Ammon's horn (tissue), 1 donor: ENCODE measurements around the gene NPPA.
A peak's percentile ranks its signal among the peaks of the same experiment; 100 is the strongest.
"Not testable (repeated sequence)": the region's sequence is repeated elsewhere in the genome, so short reads cannot be mapped to it uniquely, and the experiment has no call there.

Source experiments
- DNase-seq: peaks from one replicate; pipeline ENCODE4 v3.0.0-alpha.2; 2016; ENCODE audit warnings: low spot score

The NPPA gene

DNA sequence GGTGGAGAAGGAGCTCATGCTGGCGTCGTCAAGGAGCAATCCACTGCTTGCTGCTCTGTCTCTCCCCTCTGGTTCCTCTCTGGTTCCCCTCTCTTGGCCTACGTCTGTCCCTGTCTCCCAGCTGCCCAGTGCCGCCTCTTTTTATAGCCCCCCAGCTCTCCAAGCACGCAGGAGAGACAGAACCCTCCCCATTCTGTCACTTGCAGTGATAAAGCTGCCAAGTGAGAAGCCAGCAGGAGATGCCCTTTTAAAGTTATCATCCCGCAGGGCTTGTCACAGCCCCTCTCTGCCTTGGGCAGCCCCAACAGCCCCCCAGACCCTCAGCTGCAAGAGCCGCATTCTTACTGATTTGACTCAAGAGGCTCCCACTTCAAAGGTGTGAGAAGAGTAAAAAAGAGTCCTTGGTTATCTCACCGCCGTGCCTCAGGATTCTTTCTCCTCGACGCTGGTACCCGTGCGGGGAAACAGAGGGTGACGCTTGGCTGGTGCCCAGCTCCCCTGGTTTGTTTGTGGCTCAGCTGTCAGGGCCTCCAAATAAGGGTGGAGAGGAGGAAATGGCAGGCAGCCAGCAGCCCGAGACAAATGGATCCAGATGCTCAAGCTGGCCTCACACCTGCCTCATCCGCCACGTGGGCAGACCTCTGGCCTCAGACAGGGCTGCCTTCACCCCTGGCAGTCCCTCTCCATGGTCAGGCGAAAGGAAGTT lies at the start of gene NPPA:
Gene NPPA (minus strand): TSS at position 117 of the 706 bp plus-strand sequence. CDS start 99 bp downstream, at position 18.
- peak; percentile 15 for DNase-seq

DNA sequence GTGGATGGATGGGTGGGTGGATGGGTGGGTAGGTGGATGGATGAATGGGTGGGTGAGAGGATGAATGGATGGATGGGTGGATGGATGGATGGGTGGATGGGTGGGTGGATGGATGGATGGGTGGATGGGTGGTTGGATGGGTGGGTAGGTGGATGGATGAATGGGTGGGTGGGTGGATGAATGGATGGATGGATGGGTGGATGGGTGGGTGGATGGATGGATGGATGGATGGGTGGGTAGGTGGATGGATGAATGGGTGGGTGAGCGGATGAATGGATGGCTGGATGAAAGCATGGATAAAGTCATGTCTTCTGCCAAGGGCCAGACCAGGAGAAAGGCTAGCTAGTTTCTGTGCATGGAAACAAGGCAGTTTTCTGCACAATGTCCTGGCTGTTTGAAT lies 46.9 kb upstream of the NPPA start:
- DNase-seq, result not testable (repeated sequence)

DNA sequence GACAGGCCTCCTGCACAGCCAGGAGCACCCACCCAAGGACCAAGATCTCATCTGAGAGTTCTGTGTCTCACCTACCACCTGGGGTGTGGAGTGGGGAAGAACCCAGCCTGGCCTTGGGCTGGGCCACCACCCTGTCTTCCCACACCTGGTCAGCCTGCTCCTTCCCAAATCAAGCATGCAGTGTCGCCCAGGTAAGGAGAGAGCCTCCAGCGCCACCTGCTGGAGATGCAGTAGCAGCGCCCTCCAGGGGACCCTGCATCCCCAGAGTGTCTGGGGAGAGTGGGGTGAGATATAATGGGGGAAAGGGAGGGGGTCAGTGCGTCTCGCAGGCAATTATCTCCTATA lies 46.3 kb upstream of the NPPA start:
- DNase-seq, result peak; percentile 65

DNA sequence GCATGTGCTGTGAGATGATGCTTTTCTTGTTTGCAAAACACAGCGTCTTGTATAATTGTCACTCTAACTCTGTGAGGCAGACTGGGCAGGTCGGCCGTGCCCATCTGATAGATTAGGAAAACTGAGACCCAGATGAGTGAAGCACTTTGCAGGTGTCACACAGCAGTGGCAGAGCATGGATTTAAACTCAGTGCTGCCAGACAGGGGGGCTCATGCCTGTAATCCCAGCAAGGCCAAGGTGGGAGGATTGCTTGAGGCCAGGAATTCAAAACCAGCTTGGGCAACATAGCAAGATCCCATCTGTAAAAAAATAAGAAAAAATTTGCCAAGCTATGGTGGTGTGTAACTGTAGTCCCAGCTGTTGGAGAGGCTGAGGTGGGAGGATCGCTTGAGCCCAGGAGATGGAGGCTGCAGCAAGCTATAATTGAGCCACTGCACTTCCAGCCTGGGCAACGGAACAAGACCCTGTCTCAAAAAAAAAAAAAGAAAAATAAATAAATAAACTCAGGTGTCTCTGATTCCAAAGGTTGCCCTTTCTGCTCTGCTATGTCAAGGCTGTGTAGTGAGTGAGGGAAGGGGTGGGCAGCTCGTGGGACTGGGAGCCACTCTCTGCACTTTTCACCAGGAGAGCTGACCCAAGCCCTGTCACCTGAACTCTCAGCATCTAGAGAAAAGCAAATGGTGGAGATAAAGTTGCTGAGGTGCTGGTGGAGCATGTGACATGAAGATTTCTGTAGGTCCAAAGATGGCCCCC lies 44.0 kb upstream of the NPPA start:
- no peak for DNase-seq

DNA sequence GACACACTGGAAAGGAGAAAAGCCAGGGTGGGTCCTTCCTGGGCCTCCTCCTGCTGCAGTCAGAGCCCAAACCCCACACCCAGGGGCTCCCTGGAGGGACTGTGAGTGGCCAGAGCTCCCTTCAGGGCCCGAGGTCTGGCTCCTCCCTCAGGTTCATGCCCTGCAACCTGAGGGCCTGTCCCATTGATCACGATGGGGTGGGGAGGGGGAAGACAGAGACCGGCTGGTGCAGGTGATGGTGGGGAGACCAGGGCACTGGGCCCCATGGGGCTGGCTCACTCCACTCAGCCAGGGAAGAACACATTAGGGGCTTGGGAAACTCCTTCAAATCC lies 41.3 kb upstream of the NPPA start:
- DNase-seq, result no peak

DNA sequence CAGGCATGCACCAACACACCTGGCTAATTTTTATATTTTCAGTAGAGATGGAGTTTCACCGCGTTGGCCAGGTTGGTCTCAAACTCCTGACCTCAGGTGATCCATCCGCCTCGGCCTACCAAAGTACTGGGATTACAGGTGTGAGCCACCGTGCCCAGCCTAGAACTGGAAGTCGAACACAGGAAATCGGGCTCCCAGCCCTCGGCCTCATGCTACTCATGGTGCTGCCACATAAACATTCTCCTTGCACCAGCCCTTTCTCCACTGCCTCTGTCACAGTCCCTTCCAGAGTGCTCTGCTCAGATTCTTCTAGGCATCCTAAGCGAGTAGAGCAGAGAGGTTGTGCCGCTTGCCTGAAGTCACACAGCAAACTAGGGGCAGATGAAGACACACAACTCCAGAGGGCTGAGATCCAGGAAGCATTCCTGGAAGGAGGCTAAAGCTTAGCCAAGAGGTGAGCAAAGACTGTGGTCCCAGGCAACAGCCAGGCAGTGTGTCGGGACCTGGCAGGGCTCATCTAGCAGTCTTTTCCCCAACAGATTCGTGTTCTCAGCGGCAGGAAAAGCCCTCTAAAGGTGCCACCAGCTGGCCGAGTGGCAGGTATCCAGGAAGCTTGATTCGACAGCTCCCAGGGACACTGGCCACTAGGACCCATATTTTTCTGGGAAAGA lies 40.8 kb upstream of the NPPA start:
- no peak for DNase-seq

DNA sequence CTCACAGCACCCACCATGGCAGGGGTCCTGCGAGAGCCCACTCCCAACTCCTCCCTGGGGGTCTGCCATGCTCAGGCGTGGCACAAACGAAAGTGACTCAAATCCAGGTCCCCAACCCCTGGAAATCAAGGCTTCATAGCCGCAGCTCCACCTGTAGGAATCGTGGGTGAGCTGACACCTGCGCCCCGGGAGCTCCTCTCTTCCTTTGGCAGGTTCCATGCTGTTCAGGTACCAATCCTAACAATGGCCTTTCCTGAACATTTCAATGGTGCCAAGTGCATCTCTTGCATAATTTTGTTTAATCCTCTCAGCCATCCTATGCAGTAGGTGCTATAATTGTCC lies 40.1 kb upstream of the NPPA start:
- DNase-seq, result no peak

DNA sequence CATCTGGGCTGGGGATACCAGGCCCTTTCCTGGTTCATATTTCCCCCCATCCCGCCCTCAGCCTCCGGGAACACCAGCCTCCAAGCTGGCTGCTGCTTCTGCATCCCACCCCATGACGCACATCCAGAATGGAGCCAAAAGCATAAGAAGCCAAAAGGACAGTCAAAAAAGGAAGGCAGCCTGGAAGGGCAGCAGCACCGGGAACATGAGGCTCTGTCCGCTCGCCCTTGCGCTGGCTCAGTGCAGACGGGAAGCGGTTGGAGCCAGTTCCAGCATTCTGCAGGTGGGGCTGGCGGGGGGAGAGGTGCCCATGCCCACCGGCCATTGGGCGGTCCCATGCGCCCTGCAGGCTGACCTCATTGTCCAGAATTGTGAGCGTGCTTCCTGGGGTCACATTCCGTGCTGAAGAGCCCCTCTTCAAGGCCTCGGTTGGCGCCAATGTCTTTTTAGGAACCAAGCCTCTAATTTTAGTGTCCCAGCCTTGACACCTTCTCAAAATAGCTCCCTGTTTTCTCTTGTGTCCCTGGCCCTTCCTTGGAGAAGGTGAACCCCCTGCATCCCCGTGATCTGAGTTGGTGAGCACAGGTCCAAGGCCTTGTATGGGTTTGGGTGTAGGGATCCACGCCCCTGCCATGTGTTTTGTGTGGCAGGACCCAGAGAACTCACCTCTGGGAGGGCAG lies 39.5 kb upstream of the NPPA start:
- no peak for DNase-seq

DNA sequence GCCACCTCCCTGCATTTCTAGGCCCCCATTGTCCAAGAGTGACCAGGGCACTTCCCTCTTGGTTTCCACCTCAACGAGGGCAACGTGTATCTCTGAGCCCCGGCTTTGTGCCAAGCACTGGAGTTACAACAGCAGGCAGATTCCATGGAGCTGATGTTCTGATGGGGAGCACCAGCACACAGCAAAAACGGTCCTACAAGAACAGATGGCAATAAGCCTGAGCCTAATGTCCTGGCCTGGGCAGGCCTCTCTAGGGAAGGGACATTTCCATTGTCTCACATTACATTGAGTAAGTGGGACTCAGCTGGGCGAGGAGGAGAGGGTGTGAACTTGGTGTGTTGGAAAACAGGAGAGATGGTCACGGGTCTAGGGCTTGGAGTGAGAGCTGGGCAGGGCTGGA lies 38.3 kb upstream of the NPPA start:
- no peak for DNase-seq

DNA sequence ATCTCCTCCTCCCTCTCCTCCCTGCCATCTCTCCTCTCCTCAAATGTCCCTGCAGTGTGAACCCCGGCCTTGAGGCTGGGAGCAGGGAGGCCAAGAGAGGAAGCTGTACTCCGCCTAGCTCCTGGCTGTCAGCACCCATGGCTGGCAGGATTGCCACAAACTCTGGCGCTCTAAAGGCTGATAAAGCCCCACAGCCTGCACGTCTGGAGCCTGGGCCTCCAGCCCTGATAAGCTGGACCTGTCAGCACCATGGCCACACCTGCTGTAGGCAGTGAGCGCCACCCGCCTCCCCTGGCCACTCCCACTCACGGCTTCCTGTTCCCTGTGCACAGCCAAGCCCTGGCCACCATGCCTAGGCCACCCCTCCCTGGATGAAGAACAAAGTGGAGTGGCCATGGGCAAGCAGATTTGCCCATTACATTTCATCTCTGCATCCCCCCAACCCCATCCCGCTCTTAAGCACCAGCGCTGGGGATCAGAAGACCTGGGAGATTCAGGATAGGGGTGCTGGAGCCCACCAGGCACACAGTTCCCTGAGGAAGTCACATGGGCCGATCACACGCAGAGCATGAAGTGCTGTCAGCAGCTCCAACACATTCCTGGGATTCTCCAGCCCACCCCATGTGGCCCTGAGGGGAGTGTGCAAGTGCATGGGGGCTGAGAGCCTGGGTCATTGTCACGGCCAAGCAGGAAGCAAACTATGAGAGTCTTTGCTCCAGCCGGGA lies 35.4 kb upstream of the NPPA start:
- DNase-seq, result no peak

DNA sequence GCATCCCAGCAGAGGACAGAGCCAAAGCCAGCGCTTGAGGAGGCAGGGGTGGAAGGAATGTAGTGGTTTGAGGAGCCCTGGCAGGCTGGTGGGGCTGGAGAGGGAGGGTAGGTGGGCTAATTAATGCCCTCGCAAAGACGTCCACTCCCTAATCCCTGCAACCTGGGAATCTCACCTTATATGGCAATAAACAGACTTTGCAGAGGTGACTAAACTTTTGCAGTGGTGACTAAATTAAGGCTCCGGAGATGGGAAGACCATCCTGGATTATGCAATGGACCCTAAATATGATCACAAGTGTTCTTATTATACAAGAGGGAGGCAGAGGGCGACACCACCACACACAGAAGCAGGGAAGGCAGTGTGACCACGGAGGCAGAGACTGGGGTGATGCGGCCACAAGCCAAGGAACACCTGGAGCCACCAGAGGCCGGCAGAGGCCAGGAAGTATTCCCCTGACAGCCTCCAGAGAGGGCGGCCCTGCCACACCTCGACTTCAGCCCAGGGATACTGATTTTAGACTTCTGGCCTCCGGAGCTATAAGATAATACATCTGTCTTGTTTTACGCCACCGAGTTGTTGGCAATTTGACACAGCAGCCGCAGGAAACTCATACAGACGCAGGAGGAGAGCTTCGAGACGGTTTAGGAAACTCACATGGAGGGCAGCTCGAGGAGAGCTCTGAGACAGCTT lies 34.3 kb upstream of the NPPA start:
- DNase-seq, result no peak

DNA sequence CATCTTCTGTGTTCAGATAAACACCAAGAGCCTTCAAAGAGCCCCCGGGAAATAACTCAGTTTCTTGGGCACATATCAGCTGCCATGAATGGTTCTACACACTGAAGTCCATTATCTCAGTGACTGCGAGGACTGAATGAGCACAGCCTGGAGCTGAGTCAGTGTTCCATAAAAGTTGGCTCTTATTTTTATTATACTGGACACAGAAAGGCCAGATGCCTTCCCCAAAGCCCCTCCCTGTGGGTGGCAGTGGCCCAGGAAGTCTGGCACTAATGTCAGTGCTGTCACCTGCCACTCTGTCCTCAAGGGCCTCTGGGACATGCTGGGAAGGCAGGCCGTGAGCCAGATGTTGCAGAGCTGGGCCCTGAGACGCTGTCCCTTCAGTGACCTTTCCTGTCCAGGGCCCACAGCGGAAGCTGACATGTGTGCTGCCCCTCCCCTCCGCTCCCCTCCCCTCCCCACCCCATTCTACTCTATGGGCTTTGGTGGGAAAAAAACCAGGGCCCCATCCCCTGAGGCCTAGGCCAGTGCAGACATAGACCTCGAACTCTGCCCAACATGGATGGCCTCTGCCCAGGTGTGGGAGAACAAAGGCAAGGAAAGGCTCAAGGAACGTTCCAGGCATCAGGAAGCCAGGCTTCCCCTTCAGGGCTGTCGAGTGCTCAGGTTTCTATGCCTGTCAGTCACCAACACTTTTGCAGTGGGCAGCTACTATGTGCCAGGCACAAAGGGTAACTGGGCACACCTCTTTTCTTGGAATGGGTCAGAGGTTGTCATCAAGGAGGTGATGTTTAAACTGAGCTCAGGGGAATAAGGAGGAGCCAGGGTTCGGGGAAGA lies 33.5 kb upstream of the NPPA start:
- peak; percentile 22 for DNase-seq

DNA sequence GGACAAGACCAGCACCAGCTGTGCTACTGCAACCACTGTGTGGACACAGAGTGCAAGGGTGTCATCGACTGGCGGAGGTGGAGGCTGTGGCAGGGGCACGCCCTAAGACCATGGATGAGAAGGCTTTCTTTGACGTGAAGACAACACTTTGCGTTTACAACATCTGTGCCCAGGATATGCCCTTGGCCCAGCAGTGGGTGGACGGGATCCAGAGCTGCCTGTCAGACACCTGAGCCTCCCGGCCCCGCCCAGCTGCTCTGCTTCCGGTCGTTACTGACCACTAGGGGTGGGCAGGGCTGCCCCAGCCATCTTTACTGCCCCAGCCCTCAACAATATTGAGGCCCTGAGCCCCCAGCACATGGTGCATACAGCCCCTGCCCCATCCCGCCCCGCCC lies 32.6 kb upstream of the NPPA start:
- no peak for DNase-seq

DNA sequence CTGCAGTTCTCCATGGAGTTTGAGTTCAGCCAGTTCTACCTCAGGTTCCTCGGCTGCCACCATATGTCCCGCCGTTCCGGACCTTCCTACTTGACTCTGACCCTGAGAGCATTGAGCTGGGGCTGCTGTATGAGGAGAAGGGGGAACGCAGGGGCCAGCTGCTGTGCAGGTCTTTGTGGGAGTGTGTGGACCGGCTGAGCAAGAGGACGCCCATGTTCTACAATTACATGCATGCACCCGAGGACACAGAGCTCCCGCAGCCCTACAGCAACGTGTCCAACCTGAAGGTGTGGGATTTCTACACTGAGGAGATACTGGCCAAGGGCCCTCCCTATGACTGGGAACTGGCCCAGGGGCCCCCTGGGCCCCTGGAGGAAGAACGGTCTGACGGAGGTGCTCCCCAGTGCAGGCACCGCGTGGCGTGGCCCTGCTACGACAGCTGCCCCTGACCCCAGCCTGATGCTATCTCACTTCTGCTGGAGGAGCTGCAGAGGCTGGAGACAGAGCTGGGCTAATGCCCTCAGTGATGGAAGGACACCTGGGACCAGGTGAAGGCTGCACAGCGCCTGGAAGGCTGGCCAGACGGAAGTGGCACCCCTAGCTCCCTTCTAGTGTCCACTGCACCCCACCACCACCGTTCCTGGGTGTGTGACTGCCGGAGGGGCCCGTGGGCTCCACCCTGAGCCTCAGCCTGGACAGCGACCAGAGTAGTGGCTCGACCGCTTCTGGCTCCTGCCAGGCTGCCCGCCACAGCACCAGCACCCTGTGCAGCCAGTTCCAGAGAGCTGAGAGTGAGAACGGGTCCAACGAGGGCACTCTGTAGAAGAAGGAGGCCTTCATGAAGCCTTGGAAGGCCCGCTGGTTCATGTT lies 32.0 kb upstream of the NPPA start:
- DNase-seq, result no peak

DNA sequence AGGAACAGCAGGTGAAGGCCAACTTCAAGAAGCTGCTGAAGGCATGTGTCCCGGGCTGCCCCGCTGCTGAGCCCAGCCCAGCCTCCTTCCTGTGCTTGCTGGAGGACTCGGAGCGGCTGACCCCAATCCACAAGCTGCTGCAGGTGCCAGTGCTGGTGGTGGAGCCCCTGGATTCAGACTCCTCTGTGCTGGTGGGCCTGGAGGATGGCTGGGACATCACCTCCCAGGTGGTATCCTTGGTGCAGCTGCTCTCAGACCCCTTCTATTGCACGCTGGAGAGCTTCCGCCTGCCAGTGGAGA lies 31.3 kb upstream of the NPPA start:
- no peak for DNase-seq

DNA sequence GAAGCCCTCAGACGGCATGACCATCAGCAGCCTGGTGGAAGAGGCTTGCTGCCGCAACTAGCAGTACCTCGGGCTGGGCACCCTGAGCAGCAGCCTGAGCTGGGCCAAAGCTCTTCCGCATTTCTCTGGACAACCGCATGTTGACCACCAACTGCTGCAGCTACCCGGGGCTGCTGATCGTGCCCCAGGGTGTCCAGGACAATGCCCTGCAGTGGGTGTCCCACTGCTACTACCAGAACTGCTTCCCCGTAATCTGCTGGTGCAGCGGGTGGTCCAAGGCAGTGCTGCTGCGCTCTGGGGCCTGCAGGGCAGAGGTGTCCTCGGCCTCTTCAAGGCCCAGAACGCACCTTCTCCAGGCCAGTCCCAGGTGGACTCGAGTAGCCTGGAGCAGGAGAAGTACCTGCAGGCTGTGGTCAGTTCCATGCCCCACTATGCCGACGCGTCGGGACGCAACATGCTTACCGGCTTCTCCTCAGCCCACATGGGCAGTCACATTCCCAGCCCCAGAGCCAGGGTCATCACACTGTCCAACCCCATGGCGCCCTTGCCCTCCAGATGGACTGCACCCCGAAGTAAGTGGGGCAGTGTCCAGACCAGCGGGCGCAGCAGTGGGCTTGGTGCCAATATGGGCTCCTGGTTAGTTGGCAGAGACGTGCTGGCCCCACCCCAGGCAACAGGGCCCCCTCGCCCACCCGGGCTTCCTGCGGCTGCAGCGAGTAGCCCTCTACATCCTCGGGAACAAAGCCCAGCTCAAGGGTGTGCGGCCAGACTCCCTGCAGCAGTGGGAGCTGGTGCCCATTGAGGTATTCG lies 30.7 kb upstream of the NPPA start:
- no peak for DNase-seq

DNA sequence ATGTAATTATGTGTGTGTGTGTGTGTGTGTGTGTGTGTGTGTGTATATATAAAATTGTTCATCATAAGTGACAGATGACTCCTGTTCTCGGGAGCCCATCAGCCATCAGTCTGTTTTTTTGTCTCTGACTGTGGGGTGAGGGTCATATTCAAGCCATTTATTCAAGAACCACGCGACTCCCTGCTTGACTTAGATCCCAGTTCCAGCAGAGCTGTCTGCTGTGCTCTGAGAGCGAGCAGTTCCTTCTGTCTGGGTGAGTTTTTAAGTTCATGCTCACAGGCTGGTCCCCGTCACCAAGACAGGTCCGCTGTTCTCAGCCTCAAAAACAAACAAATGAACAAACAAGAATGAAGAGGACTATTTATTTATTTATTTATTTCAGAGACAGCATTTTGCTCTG lies 29.5 kb upstream of the NPPA start:
- no peak for DNase-seq

DNA sequence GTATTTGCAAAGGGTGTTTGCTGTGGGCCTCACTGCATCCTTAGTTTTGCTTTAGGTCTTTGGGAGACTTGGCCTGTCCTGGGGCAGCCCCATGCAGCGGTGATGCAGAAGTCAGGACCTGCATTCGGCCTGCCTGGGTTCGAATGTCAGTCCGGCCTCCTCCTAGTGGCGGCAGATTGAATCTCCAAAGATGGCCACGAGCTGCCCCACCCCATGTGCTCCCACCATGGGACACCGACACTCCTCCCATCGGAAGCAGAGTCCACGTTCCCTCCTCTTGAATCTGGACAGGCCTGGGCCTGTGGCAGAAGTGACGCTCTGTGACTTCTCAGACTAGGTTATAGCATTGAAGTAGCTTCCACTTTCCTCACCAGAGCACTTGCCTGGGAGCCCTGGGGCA lies 27.5 kb upstream of the NPPA start:
- no peak for DNase-seq

DNA sequence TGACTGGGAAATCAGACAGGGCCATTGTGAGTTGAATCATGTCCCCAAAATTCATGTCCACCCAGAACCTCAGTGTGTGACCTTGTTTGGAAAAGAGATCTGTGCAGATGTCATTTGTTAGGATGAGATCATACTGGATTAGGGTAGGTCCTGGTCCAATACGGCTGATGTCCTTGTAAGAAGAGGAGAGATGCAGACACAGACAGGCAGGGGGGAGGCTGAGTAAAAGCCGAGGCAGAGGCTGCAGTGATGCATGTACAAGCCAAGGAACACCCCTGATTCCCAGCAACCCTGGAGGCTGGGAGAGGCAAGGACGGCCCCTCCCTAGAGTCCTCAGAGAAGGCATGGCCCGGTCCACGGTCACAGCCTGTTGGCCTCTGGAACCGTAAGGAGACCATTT lies 27.0 kb upstream of the NPPA start:
- DNase-seq, result no peak
